Osteocyte (in vitro differentiated cells): ENCODE data around the gene ZSWIM5. TPM values are rescaled to one million over a fixed set of nuclear protein-coding genes. Genes with fewer than 3 reads are reported as not detected.

Experiments
- DNase-seq: peaks from one replicate; pipeline ENCODE4 v3.0.0; 2021; ENCODE audit warnings: mixed read lengths; ENCODE audit not compliant: unreplicated experiment; ENCODE audit errors: extremely low spot score
- H3K27ac Mint-ChIP-seq: one replicate; pipeline ENCODE4 v1.8.0; 2021; ENCODE audit warnings: mild to moderate bottlenecking, mixed read lengths; ENCODE audit not compliant: unreplicated experiment
- H3K27me3 Mint-ChIP-seq: one replicate; pipeline ENCODE4 v1.8.0; 2021; ENCODE audit warnings: mixed read lengths; ENCODE audit not compliant: unreplicated experiment
- H3K36me3 Mint-ChIP-seq: one replicate; pipeline ENCODE4 v1.8.0; 2021; ENCODE audit warnings: mixed read lengths; ENCODE audit not compliant: unreplicated experiment
- H3K4me1 Mint-ChIP-seq: one replicate; pipeline ENCODE4 v1.8.0; 2021; ENCODE audit warnings: mixed read lengths; ENCODE audit not compliant: unreplicated experiment
- H3K4me3 Mint-ChIP-seq: one replicate; pipeline ENCODE4 v1.8.0; 2021; ENCODE audit warnings: mild to moderate bottlenecking, moderate library complexity, mixed read lengths; ENCODE audit not compliant: unreplicated experiment
- H3K9me3 Mint-ChIP-seq: one replicate; pipeline ENCODE4 v1.8.0; 2021; ENCODE audit warnings: mixed read lengths; ENCODE audit not compliant: unreplicated experiment
- total RNA-seq: library from RNA; stranded (reverse); gene quantifications from 2 replicates; pipeline ENCODE4 v1.2.1, GENCODE V29; 2021
- TF ChIP-seq, protein P1 (sequence below): fragments of 200-600 bp; sonication (generic); IDR thresholded peaks from 2 replicates; pipeline ENCODE4 v1.5.0; 2021; ENCODE audit warnings: antibody characterized with exemption, mild to moderate bottlenecking, moderate library complexity

The ZSWIM5 gene
- total RNA-seq, 1 donor from 2014 or later, result 0.73 TPM

DNA sequence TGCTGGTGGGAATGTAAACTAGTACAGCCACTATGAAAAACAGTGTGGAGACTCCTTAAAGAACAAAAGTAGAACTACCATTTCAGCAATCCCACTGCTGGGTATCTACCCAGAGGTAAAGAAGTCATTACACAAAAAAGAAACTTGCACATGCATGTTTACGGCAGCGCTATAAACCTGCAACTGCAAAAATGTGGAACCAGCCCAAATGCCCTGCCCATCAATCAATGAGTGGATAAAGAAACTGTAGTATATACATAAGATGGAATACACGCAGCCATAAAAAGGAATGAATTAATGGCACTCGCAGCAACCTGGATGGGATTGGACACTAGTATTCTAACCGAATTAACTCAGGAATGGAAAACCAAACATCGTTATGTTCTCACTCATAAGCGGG lies 51.0 kb downstream of the ZSWIM5 start:
- DNase-seq, result no peak
- H3K36me3 Mint-ChIP-seq, result no peaks in the 10 kb centered on the region
- H3K4me3 Mint-ChIP-seq, result no peak overlapping the region
- peaks cover 6% of the 10 kb centered on the region for H3K4me1 Mint-ChIP-seq
- no peaks in the 10 kb centered on the region for H3K9me3 Mint-ChIP-seq
- no peak overlapping the region for H3K27ac Mint-ChIP-seq
- TF ChIP-seq, protein P1, sequence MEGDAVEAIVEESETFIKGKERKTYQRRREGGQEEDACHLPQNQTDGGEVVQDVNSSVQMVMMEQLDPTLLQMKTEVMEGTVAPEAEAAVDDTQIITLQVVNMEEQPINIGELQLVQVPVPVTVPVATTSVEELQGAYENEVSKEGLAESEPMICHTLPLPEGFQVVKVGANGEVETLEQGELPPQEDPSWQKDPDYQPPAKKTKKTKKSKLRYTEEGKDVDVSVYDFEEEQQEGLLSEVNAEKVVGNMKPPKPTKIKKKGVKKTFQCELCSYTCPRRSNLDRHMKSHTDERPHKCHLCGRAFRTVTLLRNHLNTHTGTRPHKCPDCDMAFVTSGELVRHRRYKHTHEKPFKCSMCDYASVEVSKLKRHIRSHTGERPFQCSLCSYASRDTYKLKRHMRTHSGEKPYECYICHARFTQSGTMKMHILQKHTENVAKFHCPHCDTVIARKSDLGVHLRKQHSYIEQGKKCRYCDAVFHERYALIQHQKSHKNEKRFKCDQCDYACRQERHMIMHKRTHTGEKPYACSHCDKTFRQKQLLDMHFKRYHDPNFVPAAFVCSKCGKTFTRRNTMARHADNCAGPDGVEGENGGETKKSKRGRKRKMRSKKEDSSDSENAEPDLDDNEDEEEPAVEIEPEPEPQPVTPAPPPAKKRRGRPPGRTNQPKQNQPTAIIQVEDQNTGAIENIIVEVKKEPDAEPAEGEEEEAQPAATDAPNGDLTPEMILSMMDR, result no peak
- H3K27me3 Mint-ChIP-seq, result peaks cover 30% of the 10 kb centered on the region

DNA sequence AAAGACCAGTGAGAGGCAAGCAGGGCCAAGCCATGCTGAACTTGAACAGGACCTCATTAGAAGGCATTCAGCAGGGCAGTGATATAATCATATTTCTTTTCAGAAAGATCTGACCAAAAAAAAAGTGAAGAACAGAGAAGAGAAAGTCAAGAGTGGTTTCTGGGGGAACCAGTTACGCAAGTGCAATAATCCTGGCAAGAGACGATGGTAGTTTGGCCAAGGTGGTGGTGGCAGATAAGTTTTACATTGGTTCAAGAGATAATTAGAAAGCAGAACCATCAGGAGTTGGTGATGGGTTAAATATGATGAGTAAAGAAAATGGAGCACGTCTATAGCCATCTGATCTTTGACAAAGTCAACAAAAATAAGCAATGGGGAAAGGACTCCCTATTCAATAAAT lies 54.3 kb downstream of the ZSWIM5 start:
- no peaks in the 10 kb centered on the region for H3K9me3 Mint-ChIP-seq
- no peaks in the 10 kb centered on the region for H3K36me3 Mint-ChIP-seq
- no peak overlapping the region for H3K27ac Mint-ChIP-seq
- DNase-seq, result no peak
- peaks cover 6% of the 10 kb centered on the region for H3K4me1 Mint-ChIP-seq
- no peak overlapping the region for H3K4me3 Mint-ChIP-seq
- TF ChIP-seq, protein P1, result no peak
- peaks cover 37% of the 10 kb centered on the region for H3K27me3 Mint-ChIP-seq

DNA sequence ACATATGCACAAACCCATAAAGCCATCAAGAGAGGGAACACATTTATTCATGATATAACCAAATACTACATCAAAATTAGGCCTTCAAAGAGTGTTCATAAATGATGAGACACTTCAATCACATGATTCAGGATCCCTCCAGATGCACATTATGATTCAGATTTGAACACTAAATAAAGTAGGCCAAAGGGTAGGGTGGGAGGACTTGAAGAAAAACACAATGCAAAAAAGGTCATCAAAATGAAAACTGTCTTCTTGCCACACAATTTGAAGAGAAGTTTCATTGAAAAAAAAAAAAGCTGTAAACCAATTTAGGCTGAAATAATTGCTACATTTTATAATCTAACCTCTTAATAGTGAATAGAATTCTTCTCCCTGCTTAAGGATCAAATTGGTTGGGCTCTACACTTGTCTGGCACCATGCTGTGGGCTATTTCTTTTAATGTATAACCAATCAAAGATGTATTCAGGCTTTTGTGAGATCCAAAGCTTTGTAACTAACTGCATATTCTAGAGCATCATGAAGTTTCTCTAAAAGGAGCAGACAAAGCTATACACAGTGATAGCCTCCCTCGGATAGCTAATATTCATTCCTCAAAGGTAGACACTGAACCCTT lies 58.1 kb downstream of the ZSWIM5 start:
- no peaks in the 10 kb centered on the region for H3K36me3 Mint-ChIP-seq
- H3K27me3 Mint-ChIP-seq, result peaks cover 47% of the 10 kb centered on the region
- H3K9me3 Mint-ChIP-seq, result no peaks in the 10 kb centered on the region
- H3K4me1 Mint-ChIP-seq, result peaks cover 6% of the 10 kb centered on the region
- H3K4me3 Mint-ChIP-seq, result no peak overlapping the region
- no peak overlapping the region for H3K27ac Mint-ChIP-seq
- no peak for DNase-seq
- TF ChIP-seq, protein P1, result no peak

GRCh38 chr1:45146833-45147232 lies 59.6 kb downstream of the ZSWIM5 start:
- no peak overlapping the region for H3K4me3 Mint-ChIP-seq
- no peaks in the 10 kb centered on the region for H3K4me1 Mint-ChIP-seq
- DNase-seq, result no peak
- H3K27ac Mint-ChIP-seq, result no peak overlapping the region
- no peaks in the 10 kb centered on the region for H3K9me3 Mint-ChIP-seq
- H3K36me3 Mint-ChIP-seq, result no peaks in the 10 kb centered on the region
- peaks cover 47% of the 10 kb centered on the region for H3K27me3 Mint-ChIP-seq
- TF ChIP-seq, protein P1, result no peak

GRCh38 chr1:45141247-45142003 lies 65.0 kb downstream of the ZSWIM5 start:
- Mint-ChIP-seq H3K4me3 (no peak overlapping the region), H3K9me3 (no peaks in the 10 kb centered on the region), H3K27ac (no peak overlapping the region), H3K27me3 (peaks cover 38% of the 10 kb centered on the region), H3K4me1 (no peaks in the 10 kb centered on the region), H3K36me3 (no peaks in the 10 kb centered on the region)
- no peak for DNase-seq
- TF ChIP-seq, protein P1, result no peak
